Mesenchymal stem cell (in vitro differentiated cells and primary cell): ENCODE measurements around the gene SSH3.

Experiments
- DNase-seq: peaks from one replicate; pipeline ENCODE4 v3.0.0-alpha.2; 2013
- H2AFZ ChIP-seq: one replicate; pipeline ENCODE4 v1.6.1; 2013; ENCODE audit warnings: low read depth, mild to moderate bottlenecking, control low read depth, inconsistent platforms, low read length, moderate library complexity
- H2AK5ac ChIP-seq: 2 replicates; pipeline ENCODE4 v1.6.1; 2013; ENCODE audit warnings: low read length, moderate library complexity, mild to moderate bottlenecking, inconsistent platforms; ENCODE audit not compliant: severe bottlenecking
- H2BK120ac ChIP-seq: one replicate; pipeline ENCODE4 v1.6.1; 2013; ENCODE audit warnings: low read depth, mild to moderate bottlenecking, inconsistent platforms, low read length, moderate library complexity
- H2BK12ac ChIP-seq, 2 experiments: one replicate each; pipeline ENCODE4 v1.6.1; 2013; ENCODE audit warnings: inconsistent platforms in 2 of 2, low read length in 2 of 2, mild to moderate bottlenecking in 2 of 2, moderate library complexity in 2 of 2, control low read depth in 1 of 2
- H2BK15ac ChIP-seq: one replicate; pipeline ENCODE4 v1.6.1; 2013; ENCODE audit warnings: mild to moderate bottlenecking, low read depth, inconsistent platforms; ENCODE audit not compliant: poor library complexity, severe bottlenecking
- H2BK5ac ChIP-seq: 2 replicates; pipeline ENCODE4 v1.6.1; 2013; ENCODE audit warnings: low read depth, mild to moderate bottlenecking, low read length, control low read depth, inconsistent platforms; ENCODE audit not compliant: poor library complexity, severe bottlenecking
- H3K14ac ChIP-seq, 2 experiments: one replicate each; pipeline ENCODE4 v1.6.1; 2013; ENCODE audit warnings: inconsistent platforms in 2 of 2, low read length in 2 of 2, control low read depth in 1 of 2, mild to moderate bottlenecking in 1 of 2, moderate library complexity in 1 of 2
- H3K18ac ChIP-seq, 2 experiments: one replicate each; pipeline ENCODE4 v1.6.1; 2013; ENCODE audit warnings: inconsistent platforms in 2 of 2, low read length in 2 of 2, control low read depth in 1 of 2, low read depth in 1 of 2, mild to moderate bottlenecking in 1 of 2
- H3K23ac ChIP-seq, 2 experiments: one replicate each; pipeline ENCODE4 v1.6.1; 2013; ENCODE audit warnings: inconsistent platforms in 2 of 2, low read length in 2 of 2, mild to moderate bottlenecking in 2 of 2, moderate library complexity in 2 of 2, control low read depth in 1 of 2
- H3K27ac ChIP-seq: 2 replicates; pipeline ENCODE4 v1.5.1; 2013; ENCODE audit warnings: mild to moderate bottlenecking, moderate library complexity, low read length, control low read depth, inconsistent platforms; ENCODE audit not compliant: poor library complexity, severe bottlenecking
- H3K27me3 ChIP-seq, 2 experiments: 2 replicates each; pipeline versions ENCODE4 v1.6.1 to v1.7.0; 2013; ENCODE audit warnings: low read length in 2 of 2, mild to moderate bottlenecking in 2 of 2, moderate library complexity in 2 of 2, control low read depth in 1 of 2, inconsistent platforms in 1 of 2; ENCODE audit not compliant: control insufficient read depth in 1 of 2, insufficient read depth in 1 of 2
- H3K36me3 ChIP-seq, 2 experiments: 2 replicates each; pipeline versions ENCODE4 v1.6.1 to v1.7.0; 2013; ENCODE audit warnings: low read length in 2 of 2, control low read depth in 1 of 2, inconsistent platforms in 1 of 2, low read depth in 1 of 2, mild to moderate bottlenecking in 1 of 2; ENCODE audit not compliant: insufficient read depth in 2 of 2, control insufficient read depth in 1 of 2
- H3K4ac ChIP-seq, 2 experiments: one replicate each; pipeline ENCODE4 v1.6.1; 2013; ENCODE audit warnings: inconsistent platforms in 2 of 2, low read length in 2 of 2, mild to moderate bottlenecking in 2 of 2, moderate library complexity in 2 of 2, control low read depth in 1 of 2, low read depth in 1 of 2
- H3K4me1 ChIP-seq: 2 replicates; pipeline ENCODE4 v1.6.1; 2013; ENCODE audit warnings: low read depth, low read length, control low read depth; ENCODE audit not compliant: control insufficient read depth, insufficient read depth
- H3K4me2 ChIP-seq: 2 replicates; pipeline ENCODE4 v1.6.1; 2013; ENCODE audit warnings: low read length, mild to moderate bottlenecking, inconsistent platforms; ENCODE audit not compliant: poor library complexity, severe bottlenecking
- H3K4me3 ChIP-seq, 2 experiments: 2 replicates each; pipeline versions ENCODE4 v1.5.1 to v1.7.0; 2013; ENCODE audit warnings: low read length in 2 of 2, mild to moderate bottlenecking in 2 of 2, control low read depth in 1 of 2, low read depth in 1 of 2; ENCODE audit not compliant: insufficient read depth in 1 of 2
- H3K79me1 ChIP-seq: replicated peaks from 2 replicates; pipeline ENCODE4 v1.6.1; 2013; ENCODE audit warnings: mild to moderate bottlenecking, control low read depth, low read length, inconsistent platforms; ENCODE audit not compliant: poor library complexity, severe bottlenecking
- H3K9ac ChIP-seq: 2 replicates; pipeline ENCODE4 v1.7.0; 2013; ENCODE audit warnings: mild to moderate bottlenecking, low read length, moderate library complexity
- H3K9me3 ChIP-seq: 2 replicates; pipeline ENCODE4 v1.7.0; 2013; ENCODE audit warnings: mild to moderate bottlenecking, low read length; ENCODE audit not compliant: control insufficient read depth
- H4K8ac ChIP-seq: one replicate; pipeline ENCODE4 v1.6.1; 2013; ENCODE audit warnings: inconsistent platforms, mild to moderate bottlenecking, low read length, moderate library complexity
- H4K91ac ChIP-seq: one replicate; pipeline ENCODE4 v1.6.1; 2013; ENCODE audit warnings: mild to moderate bottlenecking, low read length, inconsistent platforms
- WGBS: methylation state at CpG from one replicate; pipeline ENCODE4 v1.1.7; 2013; ENCODE audit warnings: mixed read lengths; 5-methylcytosine and 5-hydroxymethylcytosine counted together

Gene SSH3

DNA sequence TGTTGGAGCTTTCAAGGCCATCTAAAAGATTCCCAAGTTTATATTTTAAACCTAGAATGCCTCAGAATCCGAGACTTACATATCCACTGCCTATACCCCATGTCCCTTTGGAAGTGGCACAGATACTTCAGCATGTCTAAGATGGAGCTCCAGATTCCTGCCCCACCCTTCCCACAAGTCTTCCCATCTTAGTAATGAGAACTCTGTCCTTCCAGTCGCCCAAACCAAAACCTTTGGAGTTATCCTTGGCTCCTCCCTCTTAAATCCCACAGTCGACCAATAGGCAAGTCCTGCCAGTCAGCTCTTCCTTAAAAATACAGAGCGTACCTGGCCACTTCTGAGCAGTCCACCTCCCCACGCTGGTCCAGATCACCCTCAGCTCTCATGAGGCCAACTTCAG, 45.7 kb downstream of the SSH3 start:
- Histone ChIP-seq H4K91ac (no peak overlapping the region), H2BK15ac (no peak overlapping the region), H2BK120ac (no peak overlapping the region), H3K9ac (peak overlapping the region; percentile 5), H3K4ac (no peak overlapping the region), H3K4me2 (no peak overlapping the region), H2AK5ac (no peak overlapping the region), H3K14ac (no peak overlapping the region), H3K4me1 (peaks cover 16% of the 10 kb centered on the region), H4K8ac (no peak overlapping the region), H3K23ac (no peak overlapping the region), H3K27ac (no peak overlapping the region), H3K9me3 (no peaks in the 10 kb centered on the region), H2BK5ac (no peak overlapping the region), H3K79me1 (peaks cover 2% of the 10 kb centered on the region), H2AFZ (no peak overlapping the region), H2BK12ac (no peak overlapping the region), H3K27me3 (no peaks in the 10 kb centered on the region), H3K4me3 (no peak overlapping the region), H3K36me3 (peaks cover 5 to 6% of the 10 kb centered on the region in 2 experiments), H3K18ac (no peak overlapping the region)
- WGBS: 65% methylated on average over 5 of the region's 5 CpGs
- DNase-seq: no peak

DNA sequence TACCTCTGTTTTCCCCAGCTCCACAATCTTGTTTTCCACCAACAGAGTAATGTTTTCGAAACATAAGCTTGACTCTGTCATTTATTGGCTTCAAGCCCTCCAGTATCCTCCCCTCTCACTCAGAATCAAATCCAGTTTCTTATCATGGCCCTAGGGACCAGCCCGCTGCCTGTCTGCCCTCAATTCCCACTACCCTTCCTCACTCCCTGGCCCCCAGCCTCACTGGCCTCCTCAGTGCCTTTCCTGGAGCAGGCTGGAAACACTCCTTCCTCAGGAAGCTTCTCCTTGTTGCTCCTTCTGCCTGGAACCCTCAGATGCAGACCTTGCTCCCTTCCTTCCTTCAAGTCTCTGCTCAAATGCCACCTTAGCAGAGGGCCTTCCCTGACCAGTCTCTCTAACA, 46.1 kb downstream of the SSH3 start:
- H3K79me1 ChIP-seq: peaks cover 2% of the 10 kb centered on the region
- no peaks in the 10 kb centered on the region for H3K9me3 ChIP-seq
- H3K4me1 ChIP-seq: peaks cover 19% of the 10 kb centered on the region
- no peak overlapping the region for H2BK12ac ChIP-seq
- H3K14ac ChIP-seq: no peak overlapping the region
- H2BK15ac ChIP-seq: no peak overlapping the region
- WGBS: 89% methylated on average over 2 of the region's 2 CpGs
- H3K18ac ChIP-seq: no peak overlapping the region
- H2AFZ ChIP-seq: no peak overlapping the region
- no peak overlapping the region for H2BK5ac ChIP-seq
- no peak for DNase-seq
- no peak overlapping the region for H4K91ac ChIP-seq
- no peak overlapping the region for H3K4me3 ChIP-seq
- no peak overlapping the region for H3K4ac ChIP-seq
- H2AK5ac ChIP-seq: no peak overlapping the region
- H3K23ac ChIP-seq: no peak overlapping the region
- no peak overlapping the region for H3K4me2 ChIP-seq
- H3K36me3 ChIP-seq: peaks cover 5 to 6% of the 10 kb centered on the region in 2 experiments
- H4K8ac ChIP-seq: no peak overlapping the region
- peak overlapping the region; percentile 5 for H3K9ac ChIP-seq
- H3K27me3 ChIP-seq: no peaks in the 10 kb centered on the region
- H2BK120ac ChIP-seq: no peak overlapping the region
- no peak overlapping the region for H3K27ac ChIP-seq

DNA sequence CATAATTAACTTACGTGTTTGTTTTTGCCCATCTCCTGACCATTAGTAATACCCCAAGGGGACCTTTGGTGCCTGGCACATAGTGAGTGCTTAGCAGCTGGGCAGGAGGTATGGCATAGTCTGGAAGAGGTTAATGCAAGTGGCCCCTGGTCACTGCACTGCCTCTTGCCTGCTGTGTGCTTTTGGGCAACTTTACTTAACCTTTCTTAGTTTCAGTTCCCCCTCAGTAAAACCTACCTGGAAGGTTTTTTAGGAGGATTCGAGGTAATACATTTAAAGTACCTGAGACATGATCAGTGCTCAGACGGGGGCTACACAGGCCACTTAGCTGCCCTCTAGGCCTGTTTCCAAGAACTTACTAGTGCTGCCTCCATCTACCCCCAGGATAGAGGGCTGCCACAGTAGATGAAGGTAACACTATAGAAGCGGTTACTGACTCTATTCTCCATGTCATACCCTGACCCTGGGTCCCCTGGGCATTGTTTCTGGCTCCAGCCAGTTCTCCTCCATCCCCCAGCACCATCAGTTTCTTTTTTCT, 46.7 kb downstream of the SSH3 start:
- peaks cover 5 to 6% of the 10 kb centered on the region in 2 experiments for H3K36me3 ChIP-seq
- H2BK120ac ChIP-seq: no peak overlapping the region
- H3K27ac ChIP-seq: no peak overlapping the region
- H4K91ac ChIP-seq: no peak overlapping the region
- H3K4me3 ChIP-seq: no peak overlapping the region
- 93% methylated on average over 4 of the region's 4 CpGs for WGBS
- no peak for DNase-seq
- no peak overlapping the region for H2AK5ac ChIP-seq
- no peak overlapping the region for H3K4me2 ChIP-seq
- no peak overlapping the region for H2BK15ac ChIP-seq
- H3K9ac ChIP-seq: peak overlapping the region; percentile 5
- no peak overlapping the region for H2BK12ac ChIP-seq
- no peak overlapping the region for H3K14ac ChIP-seq
- H2AFZ ChIP-seq: no peak overlapping the region
- peaks cover 24% of the 10 kb centered on the region for H3K4me1 ChIP-seq
- H3K9me3 ChIP-seq: no peaks in the 10 kb centered on the region
- H3K79me1 ChIP-seq: peaks cover 2% of the 10 kb centered on the region
- no peak overlapping the region for H3K23ac ChIP-seq
- H4K8ac ChIP-seq: no peak overlapping the region
- no peak overlapping the region for H3K4ac ChIP-seq
- H3K18ac ChIP-seq: no peak overlapping the region
- no peak overlapping the region for H2BK5ac ChIP-seq
- H3K27me3 ChIP-seq: no peaks in the 10 kb centered on the region

DNA sequence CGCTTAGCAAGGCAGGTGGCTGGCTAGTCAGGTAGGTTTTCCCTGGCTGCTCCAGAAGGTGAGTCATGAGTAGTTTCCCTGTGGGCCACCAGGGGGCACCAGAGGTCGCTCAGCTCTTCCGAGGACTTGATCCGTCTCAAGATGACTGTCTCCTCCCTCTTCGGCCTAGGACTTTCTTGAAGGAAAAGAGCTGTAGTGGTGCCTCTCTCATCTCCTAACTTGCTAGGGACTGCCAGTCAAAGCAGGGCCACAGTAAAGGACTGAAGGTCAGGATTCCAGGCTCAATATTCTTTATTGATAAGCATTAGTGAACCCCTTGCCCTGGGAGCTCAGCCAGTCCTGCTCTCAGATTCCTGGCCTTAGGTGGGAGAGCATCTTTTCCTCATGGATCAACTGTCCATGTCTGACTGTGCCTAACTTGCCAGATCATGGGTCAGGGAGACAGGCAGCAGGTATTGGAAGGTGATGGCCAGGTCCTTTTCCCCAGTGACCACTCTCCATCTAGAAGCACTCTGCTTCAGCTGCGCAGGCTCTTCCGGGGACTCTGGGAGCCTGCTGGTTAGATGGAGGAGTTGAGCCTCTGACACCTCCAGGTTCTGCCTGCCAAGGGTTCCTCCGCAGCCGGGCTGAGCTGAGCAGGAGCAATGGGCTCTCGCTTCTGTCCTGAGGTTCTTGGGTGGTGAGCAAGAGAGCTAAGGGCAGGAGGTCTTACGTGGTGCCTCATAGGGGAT, 48.1 kb downstream of the SSH3 start:
- peak overlapping the region; percentile 11 for H2AK5ac ChIP-seq
- no peaks in the 10 kb centered on the region for H3K27me3 ChIP-seq
- H2BK15ac ChIP-seq: no peak overlapping the region
- no peak overlapping the region for H2BK120ac ChIP-seq
- H3K14ac ChIP-seq: no peak overlapping the region
- DNase-seq: peak; percentile 80
- peak overlapping the region; percentile 61 for H3K9ac ChIP-seq
- no peak overlapping the region for H2BK5ac ChIP-seq
- no peak overlapping the region for H3K18ac ChIP-seq
- no peak overlapping the region for H2AFZ ChIP-seq
- H3K4ac ChIP-seq: no peak overlapping the region
- H3K4me3 ChIP-seq: peak overlapping the region in 1 of 2 experiments; percentile 24
- peaks cover 5 to 6% of the 10 kb centered on the region in 2 experiments for H3K36me3 ChIP-seq
- peak overlapping the region; percentile 10 for H4K8ac ChIP-seq
- H3K23ac ChIP-seq: no peak overlapping the region
- H3K4me1 ChIP-seq: peaks cover 38% of the 10 kb centered on the region
- H4K91ac ChIP-seq: peak overlapping the region; percentile 37
- H3K4me2 ChIP-seq: no peak overlapping the region
- 56% methylated on average over 11 of the region's 11 CpGs for WGBS
- H3K27ac ChIP-seq: peak overlapping the region; percentile 8
- H3K79me1 ChIP-seq: peaks cover 5% of the 10 kb centered on the region
- H3K9me3 ChIP-seq: no peaks in the 10 kb centered on the region
- peak overlapping the region; percentile 6 to 40 for H2BK12ac ChIP-seq
